ENCODE data around the gene PYM1.

DNA sequence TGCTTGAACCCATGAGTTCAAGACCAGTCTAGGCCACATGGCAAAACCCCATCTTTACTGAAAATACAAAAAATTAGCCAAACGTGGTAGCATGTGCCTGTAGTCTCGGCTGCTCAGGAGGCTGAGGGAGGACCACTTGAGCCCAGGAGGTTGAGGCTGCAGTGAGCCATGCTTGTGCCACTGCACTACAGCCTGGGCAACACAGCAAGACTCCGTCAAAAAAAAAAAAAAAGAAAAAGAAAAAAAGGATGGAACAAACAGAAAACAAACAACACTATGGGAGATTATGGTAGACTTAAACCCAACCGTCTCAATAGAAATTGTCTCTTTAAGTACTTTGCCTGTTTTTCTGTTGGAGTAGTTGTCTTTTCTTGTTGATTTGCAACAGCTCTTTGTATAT, 36.4 kb downstream of the PYM1 start:
- TF ChIP-seq JUN (IDR thresholded peaks at IDR 0.05; ENCODE audit: low read depth, low read length) = no peak
- TF ChIP-seq EP300 (IDR thresholded peaks at IDR 0.05; ENCODE audit: borderline replicate concordance in 1 of 2, low read depth in 2 of 2, low read length in 2 of 2) = no peak
- TF ChIP-seq BRCA1 (IDR thresholded peaks at IDR 0.05; ENCODE audit: low read depth, low read length) = no peak
- TF ChIP-seq, protein P1, sequence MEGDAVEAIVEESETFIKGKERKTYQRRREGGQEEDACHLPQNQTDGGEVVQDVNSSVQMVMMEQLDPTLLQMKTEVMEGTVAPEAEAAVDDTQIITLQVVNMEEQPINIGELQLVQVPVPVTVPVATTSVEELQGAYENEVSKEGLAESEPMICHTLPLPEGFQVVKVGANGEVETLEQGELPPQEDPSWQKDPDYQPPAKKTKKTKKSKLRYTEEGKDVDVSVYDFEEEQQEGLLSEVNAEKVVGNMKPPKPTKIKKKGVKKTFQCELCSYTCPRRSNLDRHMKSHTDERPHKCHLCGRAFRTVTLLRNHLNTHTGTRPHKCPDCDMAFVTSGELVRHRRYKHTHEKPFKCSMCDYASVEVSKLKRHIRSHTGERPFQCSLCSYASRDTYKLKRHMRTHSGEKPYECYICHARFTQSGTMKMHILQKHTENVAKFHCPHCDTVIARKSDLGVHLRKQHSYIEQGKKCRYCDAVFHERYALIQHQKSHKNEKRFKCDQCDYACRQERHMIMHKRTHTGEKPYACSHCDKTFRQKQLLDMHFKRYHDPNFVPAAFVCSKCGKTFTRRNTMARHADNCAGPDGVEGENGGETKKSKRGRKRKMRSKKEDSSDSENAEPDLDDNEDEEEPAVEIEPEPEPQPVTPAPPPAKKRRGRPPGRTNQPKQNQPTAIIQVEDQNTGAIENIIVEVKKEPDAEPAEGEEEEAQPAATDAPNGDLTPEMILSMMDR (IDR thresholded peaks at IDR 0.05; ENCODE audit: control extremely low read depth in 1 of 3, insufficient read depth in 1 of 3, low read depth in 1 of 3, low read length in 3 of 3) = no peak
- TF ChIP-seq CHD2 (IDR thresholded peaks at IDR 0.05; ENCODE audit: low read length) = no peak
- no peak for TF ChIP-seq POLR2A (IDR thresholded peaks at IDR 0.05; ENCODE audit: control extremely low read depth in 1 of 2, low read depth in 2 of 2, low read length in 2 of 2)
- no peak for TF ChIP-seq ZNF274 (IDR thresholded peaks at IDR 0.05; ENCODE audit: borderline replicate concordance, extremely low read depth, low read length)
- TF ChIP-seq RXRA (IDR thresholded peaks at IDR 0.05; ENCODE audit: insufficient read depth, low read depth, low read length) = no peak

All from H1 (cell line).